DOHH2 (cell line): Measurements from ENCODE around the gene MESD.

Experiments used
- H3F3A ChIP-seq: fragments of 200-600 bp; sonication (generic), shearing (Covaris generic); 2 replicates; pipeline ENCODE4 v1.6.0; 2016; ENCODE audit warnings: antibody characterized with exemption, mild to moderate bottlenecking; ENCODE audit not compliant: control insufficient read depth, insufficient read depth
- H3K27ac ChIP-seq: fragments of 200-600 bp; sonication (generic); 2 replicates; pipeline ENCODE4 v1.5.1; 2014; ENCODE audit warnings: low read depth, mild to moderate bottlenecking, low read length, moderate library complexity
- H3K27me3 ChIP-seq: fragments of 200-600 bp; sonication (generic); 2 replicates; pipeline ENCODE4 v1.6.1; 2014; ENCODE audit warnings: mild to moderate bottlenecking, low read length, mixed read lengths; ENCODE audit not compliant: control insufficient read depth
- H3K36me3 ChIP-seq: fragments of 200-600 bp; sonication (generic); 2 replicates; pipeline ENCODE4 v1.6.1; 2014; ENCODE audit warnings: mild to moderate bottlenecking, low read length, moderate library complexity, mixed read lengths; ENCODE audit not compliant: control insufficient read depth
- H3K4me1 ChIP-seq: fragments of 200-600 bp; sonication (generic); 2 replicates; pipeline ENCODE4 v1.6.1; 2014; ENCODE audit warnings: mild to moderate bottlenecking, low read length, mixed read lengths; ENCODE audit not compliant: control insufficient read depth
- H3K4me2 ChIP-seq: fragments of 200-600 bp; sonication (generic); 2 replicates; pipeline ENCODE4 v1.6.0; 2014; ENCODE audit warnings: mild to moderate bottlenecking, low read length, moderate library complexity
- H3K4me3 ChIP-seq: fragments of 200-600 bp; sonication (generic); 2 replicates; pipeline ENCODE4 v1.5.1; 2014; ENCODE audit warnings: mild to moderate bottlenecking, low read length, mixed read lengths
- H3K79me2 ChIP-seq: fragments of 200-600 bp; sonication (generic); 2 replicates; pipeline ENCODE4 v1.6.1; 2014; ENCODE audit warnings: mild to moderate bottlenecking, low read length, mixed read lengths; ENCODE audit not compliant: control insufficient read depth
- H3K9me2 ChIP-seq: fragments of 200-600 bp; sonication (generic); replicated peaks from 2 replicates; pipeline ENCODE4 v1.6.1; 2014; ENCODE audit warnings: mild to moderate bottlenecking, low read length, mixed read lengths; ENCODE audit not compliant: control insufficient read depth
- H3K9me3 ChIP-seq: fragments of 200-600 bp; sonication (generic); 2 replicates; pipeline ENCODE4 v1.6.1; 2014; ENCODE audit warnings: antibody characterized with exemption, low read length, mixed read lengths; ENCODE audit not compliant: control insufficient read depth, insufficient read depth
- H4K20me1 ChIP-seq: fragments of 200-600 bp; sonication (generic); 2 replicates; pipeline ENCODE4 v1.6.0; 2014; ENCODE audit warnings: low read depth, mild to moderate bottlenecking, antibody characterized with exemption, low read length, moderate library complexity; ENCODE audit not compliant: control insufficient read depth, insufficient read depth
- CTCF ChIP-seq: fragments of 200-600 bp; sonication (generic); IDR thresholded peaks from one replicate; pipeline ENCODE4 v1.5.1; 2014; ENCODE audit warnings: antibody characterized with exemption, mild to moderate bottlenecking, low read depth, low read length; ENCODE audit not compliant: poor library complexity, severe bottlenecking
- EZH2phosphoT487 ChIP-seq: fragments of 200-600 bp; sonication (generic); IDR thresholded peaks from 2 replicates; pipeline ENCODE4 v1.6.1; 2017; ENCODE audit warnings: borderline replicate concordance, mild to moderate bottlenecking, antibody characterized with exemption, low read length, moderate library complexity, mixed read lengths

The MESD gene

DNA sequence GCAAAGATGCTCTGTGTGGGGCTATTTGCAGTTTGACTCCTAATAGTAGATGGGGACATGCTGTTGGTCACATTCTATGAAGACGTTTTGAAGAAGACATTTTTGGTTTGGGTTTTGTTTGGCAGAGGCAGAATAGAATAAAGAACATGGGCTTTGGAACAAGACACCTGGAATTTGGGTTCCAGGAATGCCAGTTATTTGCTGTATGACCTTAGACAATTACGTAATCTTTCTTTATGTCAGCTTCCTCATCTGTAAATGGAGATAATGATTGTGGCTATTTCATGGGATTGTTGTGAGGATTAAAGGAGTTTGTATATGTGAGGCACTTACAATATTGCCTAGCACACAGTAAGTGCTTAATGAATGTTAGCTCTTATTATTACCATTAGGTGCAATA lies 91.6 kb downstream of the MESD start:
- no peak overlapping the region for H3K4me2 ChIP-seq
- no peak overlapping the region for H3K27ac ChIP-seq
- peaks cover 4% of the 10 kb centered on the region for H3K9me3 ChIP-seq
- H3F3A ChIP-seq = no peaks in the 10 kb centered on the region
- no peaks in the 10 kb centered on the region for H3K27me3 ChIP-seq
- H3K36me3 ChIP-seq = no peaks in the 10 kb centered on the region
- no peaks in the 10 kb centered on the region for H4K20me1 ChIP-seq
- no peaks in the 10 kb centered on the region for H3K79me2 ChIP-seq
- no peak overlapping the region for H3K4me3 ChIP-seq
- TF ChIP-seq EZH2phosphoT487 (no peak), CTCF (no peak)
- no peaks in the 10 kb centered on the region for H3K9me2 ChIP-seq
- H3K4me1 ChIP-seq = no peaks in the 10 kb centered on the region
